NCI-H748 (cell line): ENCODE data around the gene PRKAB1.
"Not testable (repeated sequence)": the region's sequence is repeated elsewhere in the genome, so short reads cannot be mapped to it uniquely, and the experiment has no call there.

Source experiments
- DNase-seq: peaks from one replicate; lab custom pipeline; 2025; ENCODE audit not compliant: unreplicated experiment; lab: John Stamatoyannopoulos, UW

The PRKAB1 gene, protein sequence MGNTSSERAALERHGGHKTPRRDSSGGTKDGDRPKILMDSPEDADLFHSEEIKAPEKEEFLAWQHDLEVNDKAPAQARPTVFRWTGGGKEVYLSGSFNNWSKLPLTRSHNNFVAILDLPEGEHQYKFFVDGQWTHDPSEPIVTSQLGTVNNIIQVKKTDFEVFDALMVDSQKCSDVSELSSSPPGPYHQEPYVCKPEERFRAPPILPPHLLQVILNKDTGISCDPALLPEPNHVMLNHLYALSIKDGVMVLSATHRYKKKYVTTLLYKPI

DNA sequence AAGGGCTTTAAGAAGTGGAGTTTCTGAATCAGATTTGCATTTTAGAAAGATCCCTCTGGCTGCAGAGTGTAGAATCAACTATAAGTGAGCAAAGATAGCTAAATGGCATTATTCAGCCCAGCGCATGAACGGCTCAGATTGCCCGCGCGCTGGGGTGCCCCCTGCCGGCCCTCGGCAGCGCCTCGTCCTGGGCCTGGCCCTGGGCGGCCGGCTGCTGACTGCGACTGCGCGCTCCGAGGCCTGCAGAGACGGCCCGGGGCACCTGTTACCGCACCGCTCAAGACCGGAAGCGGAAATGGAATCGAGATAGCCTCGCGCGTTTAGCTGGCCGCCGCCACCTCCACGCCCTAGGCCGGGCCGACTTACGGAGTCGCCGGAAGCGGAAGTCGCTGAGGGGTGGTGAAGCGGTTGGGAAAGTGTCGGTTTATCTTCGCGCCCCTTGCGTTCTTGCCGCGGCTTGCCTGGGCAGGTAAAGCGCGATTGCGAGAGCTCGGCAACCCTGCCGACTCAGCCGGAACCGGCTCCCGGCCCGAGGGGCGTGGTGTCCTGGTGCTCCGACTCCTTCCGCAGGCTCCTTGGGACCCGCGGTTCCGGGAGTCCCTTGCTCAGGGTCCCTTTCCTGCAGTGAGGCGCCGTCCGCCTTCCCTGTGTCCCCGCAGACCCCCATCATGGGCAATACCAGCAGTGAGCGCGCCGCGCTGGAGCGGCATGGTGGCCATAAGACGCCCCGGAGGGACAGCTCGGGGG, at the start of gene PRKAB1:
Gene PRKAB1 (plus strand): TSS at position 557 of the 747 bp plus-strand sequence. CDS start 112 bp downstream, at position 669.
- DNase-seq = peak; percentile 99

DNA sequence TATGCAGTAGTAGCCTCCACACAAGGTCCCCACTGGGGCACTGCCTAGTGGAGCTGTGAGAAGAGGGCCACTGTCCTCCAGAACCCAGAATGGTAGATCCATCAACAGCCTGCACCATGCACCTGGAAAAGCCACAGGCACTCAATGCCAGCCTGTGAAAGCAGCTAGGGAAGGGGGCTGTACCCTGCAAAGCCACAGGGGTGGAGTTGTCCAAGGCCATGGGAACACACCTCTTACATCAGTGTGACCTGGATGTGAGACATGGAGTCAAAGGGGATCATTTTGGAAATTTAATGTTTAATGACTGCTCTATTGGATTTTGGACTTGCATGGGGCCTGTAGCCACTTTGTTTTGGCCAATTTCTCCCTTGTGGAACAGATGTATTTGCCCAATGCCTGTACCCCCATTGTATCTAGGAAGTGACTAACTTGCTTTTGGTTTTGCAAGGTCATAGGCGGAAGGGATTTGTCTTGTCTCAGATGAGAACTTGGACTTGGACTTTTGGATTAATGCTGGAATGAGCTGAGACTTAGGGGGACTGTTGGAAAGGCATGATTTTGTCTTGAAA, 49.5 kb upstream of the PRKAB1 start:
- DNase-seq = not testable (repeated sequence)

DNA sequence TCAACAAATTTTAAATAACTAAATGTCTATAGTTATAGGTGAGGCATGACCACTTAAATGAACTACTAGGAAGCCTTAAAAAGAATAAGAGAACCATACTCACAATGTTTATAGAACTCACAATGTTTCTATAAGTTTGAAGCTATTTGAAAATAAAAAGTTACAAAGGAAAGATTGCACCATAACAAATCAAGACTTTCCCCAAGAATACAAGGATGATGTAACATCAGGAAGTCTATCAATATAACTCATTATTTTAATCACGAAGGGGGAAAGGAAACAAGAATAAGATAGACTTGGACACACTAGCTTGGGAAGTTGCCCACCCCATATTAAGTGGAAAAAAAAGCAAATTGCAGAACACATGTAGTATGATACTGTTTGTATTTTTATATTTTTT, 47.4 kb upstream of the PRKAB1 start:
- DNase-seq = no peak

DNA sequence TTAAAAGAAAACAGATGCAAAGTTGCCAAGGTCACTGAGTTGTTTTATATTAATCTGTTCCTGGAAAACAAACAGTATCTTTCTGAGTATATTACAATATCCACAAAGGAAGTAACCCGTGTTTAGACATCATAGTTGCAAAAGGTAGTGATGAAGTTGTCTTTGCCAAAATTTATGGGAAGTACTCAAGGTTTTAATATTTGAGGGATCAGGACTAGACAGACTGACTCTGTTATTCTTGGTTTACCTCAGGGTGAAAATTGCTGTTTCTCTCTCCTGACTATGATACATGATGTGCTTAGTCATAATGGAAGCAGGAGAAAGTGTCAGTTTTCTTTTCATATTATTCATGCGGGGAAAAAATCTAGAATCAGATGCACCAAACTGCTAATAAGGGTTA, 46.1 kb upstream of the PRKAB1 start:
- DNase-seq = no peak

DNA sequence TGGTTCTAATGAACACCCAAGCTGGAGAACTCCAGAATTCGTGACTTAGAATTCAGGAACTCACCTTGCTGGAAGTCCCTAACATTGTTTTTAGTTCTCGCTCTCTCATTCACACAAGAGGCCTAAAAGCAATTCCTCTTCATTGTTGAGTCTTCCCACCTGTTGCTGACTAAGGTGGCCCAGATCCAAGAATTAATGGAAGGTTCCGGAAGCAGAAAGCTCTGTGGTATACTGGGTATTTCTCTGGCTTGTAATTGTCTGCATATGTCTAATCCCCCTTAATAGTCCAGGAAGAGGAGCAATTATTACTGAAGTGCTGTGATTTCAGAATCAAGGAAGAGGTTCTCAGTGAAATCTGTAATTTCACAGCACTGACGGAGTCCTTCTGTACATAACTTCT, 43.0 kb upstream of the PRKAB1 start:
- DNase-seq = peak; percentile 9

DNA sequence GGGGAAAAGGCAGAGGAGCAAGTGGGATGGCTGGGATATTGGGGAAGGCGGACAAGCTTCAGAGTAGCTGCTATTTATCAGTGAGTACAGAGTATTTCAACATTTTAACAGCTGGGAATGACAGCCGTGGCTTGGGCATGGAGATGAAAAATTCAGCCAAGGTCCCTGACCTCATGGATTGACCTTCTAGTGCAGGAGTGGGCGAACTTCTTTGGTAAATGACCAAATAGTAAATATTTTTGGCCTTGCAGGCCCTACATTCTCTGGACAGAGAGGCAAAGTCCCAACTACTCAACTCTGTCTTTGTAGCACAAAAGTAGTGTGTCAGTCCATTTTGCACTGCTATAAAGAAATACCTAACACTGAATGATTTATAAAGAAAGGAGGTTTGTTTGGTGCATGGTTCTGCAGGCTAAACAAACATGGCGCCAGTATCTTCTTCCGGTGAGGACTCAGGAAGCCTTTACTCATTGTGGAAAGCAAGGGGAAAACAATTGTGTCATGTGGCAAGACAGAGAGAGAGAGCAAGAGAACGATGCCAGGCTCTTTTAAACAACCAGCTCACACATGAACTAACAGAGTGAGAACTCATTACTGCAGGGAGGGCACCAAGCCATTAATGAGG, 40.8 kb upstream of the PRKAB1 start:
- no peak for DNase-seq

DNA sequence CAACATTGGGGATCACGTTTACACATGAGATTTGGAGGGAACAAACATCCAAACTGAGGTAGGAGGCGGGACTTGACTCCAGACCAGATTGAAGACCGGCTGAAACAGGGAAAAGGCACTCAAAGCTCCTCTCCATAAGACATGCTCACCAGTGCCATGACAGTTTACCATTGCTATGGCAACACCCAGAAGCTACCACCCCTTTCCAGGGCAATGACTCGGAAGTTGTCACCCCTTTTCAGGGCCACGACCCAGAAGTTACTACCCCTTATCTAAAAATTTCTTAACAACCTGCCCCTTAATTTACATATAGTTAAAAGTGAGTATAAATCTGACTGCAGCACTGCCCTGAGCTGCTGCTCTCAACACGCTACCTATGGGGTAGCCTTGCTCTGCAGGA, 40.2 kb upstream of the PRKAB1 start:
- no peak for DNase-seq

DNA sequence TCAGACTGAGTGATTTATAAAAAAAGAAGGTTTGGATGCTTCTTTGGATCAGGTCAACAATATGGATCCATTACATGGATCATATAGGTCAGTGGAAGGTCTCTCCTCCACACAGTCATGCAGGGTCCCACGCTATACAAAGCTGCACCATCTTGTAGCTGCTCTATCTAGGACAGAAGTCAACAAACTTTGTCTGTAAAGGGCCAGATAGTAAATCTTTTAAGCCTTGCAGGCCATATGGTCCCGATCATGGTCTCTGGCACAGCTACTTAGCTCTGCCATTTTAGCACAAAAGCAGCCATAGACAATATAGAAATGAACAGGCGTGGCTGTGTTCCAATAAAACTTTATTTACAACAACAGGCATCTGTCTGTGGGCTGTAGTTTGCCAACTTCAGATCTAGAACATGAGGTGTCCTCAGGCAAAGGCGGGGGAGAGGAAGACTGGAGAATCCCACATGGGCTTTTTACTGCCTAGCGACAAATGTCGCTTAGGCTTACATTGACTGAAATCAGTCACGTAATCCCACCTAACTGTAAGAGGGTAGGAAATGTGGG, 37.6 kb upstream of the PRKAB1 start:
- no peak for DNase-seq

DNA sequence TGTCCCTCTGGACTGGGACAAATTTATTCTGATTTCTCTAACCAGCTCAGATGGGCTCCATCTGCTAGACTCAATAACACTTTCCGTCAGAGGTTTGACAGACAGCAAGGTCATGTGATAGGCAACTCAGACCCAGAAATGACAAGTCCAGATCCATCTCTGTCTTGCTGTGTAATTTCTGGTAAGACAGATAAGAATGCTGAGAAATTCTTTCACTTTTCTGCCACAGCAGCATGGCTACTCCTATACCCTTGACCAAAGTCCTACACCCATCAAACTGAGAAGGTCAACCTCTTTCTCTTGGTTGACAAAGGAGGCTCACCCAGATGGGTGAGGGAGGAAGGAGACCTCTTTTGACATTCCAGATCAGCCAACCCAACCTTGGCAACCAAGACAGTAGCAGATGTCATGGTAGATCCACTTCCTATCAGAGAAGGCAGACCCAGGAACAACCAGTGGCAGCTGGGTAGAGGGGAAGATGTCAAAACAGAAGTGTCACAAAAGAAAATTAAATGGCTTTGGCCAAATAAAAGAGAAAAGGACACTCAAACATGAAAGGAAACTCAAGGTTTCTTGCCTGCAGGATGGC, 36.9 kb upstream of the PRKAB1 start:
- DNase-seq = no peak

DNA sequence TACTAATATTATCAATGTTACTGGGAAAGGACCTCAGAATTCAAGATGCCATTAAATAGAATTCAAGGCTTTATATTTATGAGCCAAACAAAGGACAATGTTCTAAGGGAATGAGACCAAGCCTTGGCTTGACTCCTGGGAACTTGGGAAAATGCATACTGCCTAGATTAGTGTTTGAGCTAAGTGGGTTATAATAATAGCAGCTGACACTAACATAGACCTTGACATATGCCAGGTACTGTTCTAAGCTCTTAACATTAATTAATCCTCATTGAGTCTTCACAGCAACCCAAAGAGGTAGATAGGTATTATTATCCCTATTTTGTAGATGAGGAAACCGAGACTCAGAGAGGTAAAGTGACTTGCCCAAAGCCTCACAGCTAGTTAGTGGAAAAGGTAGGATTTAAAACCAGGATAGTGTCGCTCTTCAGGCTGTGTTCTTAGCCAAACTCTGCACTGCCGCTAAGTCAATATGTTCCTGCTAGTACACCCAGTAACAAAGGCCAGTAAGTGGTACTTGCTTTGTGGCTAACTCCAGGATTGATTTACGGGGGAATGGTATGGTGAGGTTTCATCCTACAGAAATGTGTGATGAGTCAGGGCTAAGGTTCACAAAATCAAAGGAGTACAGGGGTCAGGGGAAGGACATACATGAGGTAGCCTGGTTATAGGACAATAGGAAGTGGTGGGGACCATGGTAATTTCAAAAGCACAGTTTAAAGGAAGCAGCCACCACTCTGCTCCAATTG, 35.8 kb upstream of the PRKAB1 start:
- no peak for DNase-seq

DNA sequence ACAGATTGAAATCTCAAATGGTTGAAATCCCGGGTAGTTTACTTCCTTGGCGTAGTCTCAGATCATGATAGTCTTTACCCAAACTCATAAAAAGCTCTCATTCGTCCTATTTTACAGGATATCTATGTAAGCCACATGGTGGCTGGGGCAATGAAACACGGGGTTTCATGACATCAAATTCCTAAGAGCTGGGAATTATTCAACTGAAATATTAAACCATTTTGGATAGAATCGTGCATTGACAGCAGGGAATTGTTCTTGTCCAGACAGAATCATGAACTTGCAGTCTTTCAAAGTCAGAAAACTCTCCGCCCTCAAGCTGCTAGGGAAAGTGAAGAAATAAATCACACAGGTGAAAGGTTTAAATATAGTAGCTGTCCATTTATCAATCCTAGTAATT, 33.2 kb upstream of the PRKAB1 start:
- no peak for DNase-seq

DNA sequence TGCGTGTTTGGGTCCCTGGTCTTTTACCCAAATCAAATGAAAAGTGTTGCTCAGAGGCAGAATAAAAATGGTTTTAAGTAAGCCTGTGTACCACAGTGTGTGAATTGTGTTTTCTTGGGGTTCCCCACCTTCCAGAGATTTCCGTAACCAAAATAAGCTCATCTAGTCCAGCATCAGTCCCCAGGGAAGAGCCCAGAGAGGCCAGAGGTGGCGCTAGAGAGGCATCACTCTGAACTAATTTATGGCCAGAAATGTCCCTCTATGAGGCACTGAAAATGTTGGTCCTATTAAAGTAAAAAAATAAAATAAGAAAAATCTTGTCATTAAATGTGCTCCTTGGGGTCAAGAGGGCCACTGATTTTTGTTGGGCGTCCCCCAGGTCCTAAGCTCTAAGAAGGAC, 24.9 kb upstream of the PRKAB1 start:
- DNase-seq = no peak

DNA sequence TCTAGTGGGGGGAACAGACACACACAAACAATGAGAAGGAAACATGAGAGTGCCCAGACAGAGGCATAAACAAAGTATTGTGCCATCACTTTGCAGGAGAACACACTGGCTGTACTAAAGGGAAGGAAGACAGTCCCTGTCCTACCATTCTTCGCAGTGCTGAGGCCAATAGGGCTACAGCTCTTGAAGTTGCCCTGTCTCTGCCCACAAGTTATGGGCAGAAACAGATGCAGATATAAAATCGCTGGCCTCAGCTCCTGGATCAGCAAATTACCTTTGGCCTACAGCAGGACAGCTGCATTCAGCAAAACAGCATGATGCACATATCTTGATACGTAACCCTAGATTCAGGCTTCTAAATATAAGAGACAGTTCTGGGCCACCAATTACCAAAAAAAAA, 23.0 kb upstream of the PRKAB1 start:
- no peak for DNase-seq

DNA sequence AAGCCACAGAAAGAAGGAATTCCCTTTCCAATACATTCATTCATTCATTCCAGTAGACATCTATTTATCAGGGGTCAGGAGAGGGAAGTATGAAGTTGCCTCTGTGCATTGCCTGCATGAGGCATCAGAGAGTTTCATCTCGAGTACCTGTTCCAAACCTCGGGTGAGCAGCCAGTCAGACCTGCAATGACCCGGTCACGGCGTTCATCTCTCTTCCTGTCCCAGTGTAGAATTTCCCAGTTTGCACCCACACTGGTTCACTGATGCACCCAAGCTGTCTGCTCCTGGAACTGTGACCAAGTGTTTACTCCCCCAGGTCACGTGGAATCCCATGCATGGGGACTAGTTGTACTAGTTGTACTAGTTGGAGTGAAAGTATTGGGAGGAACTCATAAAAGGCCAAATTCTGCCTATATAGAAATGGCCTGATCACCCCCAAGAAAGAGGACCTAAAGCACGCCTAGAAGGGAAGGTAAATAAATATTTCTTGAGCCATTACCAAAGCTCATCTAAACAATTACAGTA, 22.3 kb upstream of the PRKAB1 start:
- no peak for DNase-seq

DNA sequence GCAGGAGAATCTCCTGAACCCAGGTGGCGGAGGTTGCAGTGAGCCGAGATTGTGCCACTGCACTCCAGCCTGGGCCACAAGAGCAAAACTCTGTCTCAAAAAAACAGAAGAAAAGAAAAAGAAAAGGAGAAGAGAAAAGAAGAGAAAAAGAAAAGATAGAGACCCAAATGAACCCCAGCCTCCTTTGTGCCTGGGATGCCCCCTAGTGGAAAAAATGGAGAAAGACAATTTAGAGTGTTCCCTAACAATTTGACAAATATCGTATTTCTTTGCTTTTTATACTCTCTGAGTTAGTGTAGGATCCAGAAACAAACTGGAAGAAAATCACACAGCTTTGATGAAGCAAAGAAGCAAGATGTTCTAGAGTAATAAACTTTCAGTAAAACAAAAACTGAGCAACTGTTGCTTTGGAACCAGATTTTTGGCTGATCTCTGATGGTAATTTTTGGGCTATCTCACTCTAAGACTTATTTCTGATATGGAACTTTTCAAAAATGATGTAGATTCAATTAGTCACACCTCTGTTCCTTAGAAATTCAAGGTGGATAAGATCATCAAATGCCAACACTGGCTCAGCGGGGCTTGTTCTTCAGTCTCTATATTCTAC, 18.6 kb upstream of the PRKAB1 start:
- DNase-seq = peak; percentile 19

DNA sequence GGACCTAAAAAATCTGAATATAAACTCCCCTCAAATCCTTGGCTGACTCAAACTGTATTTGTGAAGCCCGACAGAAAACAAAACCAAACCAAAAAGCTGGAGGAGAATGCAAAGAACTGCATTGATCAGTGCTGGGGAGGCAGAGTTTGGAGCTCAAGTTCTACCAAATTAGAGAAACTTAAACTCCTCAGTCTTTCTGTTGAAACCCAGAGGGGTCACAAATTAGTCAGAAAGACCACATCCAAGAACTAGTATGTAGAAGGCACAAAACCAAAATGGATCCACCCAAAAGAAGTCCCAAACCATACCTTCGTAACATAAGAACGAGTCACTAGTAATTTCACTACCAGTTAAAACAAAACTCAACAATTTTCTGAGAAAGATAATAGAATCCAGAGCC, 15.3 kb upstream of the PRKAB1 start:
- no peak for DNase-seq

DNA sequence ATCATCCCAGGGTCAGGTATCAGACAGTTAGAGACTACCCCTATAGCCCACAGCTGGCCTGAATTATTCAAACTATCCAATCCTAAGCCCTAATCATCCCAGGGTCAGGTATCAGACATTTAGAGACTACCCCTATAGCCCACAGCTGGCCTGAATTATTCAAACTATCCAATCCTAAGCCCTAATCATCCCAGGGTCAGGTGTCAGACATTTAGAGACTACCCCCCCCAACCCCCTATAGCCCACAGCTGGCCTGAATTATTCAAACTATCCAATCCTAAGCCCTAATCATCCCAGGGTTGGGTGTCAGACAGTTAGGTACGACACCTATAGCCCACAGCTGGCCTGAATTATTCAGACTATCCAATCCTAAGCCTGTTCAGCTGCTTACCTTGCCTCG, 10.9 kb upstream of the PRKAB1 start:
- DNase-seq = not testable (repeated sequence)

DNA sequence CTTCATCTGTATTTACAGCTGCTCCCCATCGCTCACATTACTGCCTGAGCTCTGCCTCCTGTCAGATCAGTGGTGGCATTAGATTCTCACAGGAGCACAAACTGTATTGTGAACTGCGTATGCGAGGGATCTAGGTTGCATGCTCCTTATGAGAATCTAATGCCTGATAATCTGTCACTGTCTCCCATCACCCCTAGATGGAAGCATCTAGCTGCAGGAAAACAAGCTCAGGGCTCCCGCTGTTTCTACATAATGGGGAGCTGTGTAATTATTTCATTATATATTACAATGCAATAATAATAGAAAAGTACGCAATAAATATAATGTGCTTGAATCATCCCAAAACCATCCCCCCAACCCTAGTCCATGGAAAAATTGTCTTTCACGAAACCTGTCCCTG, 9.8 kb upstream of the PRKAB1 start:
- not testable (repeated sequence) for DNase-seq

DNA sequence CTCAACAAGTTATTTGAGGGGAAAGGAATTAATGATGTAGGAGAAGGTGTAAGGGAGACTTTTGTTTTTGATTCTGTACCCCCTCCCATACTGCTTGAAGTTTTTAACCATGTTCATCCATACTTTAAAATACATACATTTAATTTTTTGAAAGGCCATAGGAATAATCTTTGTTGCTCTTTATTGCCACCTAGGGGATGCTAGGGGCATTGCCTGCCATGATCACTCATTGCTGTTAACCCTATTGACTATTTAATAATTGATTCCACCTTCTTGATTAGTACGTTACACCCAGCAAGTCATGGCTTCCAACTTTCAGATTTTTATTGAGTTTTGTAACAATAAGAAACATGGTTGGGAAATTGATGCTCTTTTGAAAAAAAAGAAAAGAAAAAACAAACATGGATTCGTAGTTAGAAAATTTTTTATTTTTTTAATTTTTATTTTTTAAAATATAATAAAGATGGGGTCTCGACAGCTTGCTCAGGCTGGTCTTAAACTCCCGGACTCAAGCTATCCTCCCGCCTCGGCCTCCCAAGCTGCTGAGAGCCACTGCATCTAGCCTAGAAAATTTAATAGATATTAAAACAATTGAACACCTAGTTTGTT, 8.5 kb upstream of the PRKAB1 start:
- peak; percentile 45 for DNase-seq
